Measurements from ENCODE around the gene ZFAND2B. TPM values are rescaled to one million over a fixed set of nuclear protein-coding genes. Genes with fewer than 3 reads are reported as not detected.

Gene ZFAND2B, protein sequence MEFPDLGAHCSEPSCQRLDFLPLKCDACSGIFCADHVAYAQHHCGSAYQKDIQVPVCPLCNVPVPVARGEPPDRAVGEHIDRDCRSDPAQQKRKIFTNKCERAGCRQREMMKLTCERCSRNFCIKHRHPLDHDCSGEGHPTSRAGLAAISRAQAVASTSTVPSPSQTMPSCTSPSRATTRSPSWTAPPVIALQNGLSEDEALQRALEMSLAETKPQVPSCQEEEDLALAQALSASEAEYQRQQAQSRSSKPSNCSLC
- 52.6 TPM for total RNA-seq

GRCh38 chr2:219206328-219207133 lies at the start of gene ZFAND2B:
ZFAND2B (plus strand) TSS chr2:219206782; CDS start chr2:219206988, 206 bp downstream.
- DNase-seq (ENCODE audit: low spot score) = peak; percentile 95

DNA sequence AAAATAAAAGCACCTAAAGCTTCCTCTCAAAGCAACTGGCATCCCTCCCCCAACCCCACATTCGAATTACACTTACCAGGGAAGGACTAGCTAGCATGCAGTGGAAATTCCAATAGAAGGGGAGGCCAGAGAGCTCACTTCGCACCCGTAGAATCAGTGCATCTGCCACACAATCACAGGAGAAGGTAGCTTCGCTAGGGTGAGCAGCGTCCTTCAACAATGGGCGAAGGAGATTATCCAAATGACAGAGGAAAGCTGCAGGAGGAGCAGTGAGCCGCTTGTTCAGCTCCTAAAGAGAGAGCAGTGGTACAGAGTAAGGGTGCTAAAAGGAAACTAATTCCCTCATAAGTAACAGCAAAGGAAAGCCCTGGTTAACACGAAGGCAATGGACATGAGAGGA lies 49.2 kb upstream of the ZFAND2B start:
- DNase-seq (ENCODE audit: low spot score) = no peak

DNA sequence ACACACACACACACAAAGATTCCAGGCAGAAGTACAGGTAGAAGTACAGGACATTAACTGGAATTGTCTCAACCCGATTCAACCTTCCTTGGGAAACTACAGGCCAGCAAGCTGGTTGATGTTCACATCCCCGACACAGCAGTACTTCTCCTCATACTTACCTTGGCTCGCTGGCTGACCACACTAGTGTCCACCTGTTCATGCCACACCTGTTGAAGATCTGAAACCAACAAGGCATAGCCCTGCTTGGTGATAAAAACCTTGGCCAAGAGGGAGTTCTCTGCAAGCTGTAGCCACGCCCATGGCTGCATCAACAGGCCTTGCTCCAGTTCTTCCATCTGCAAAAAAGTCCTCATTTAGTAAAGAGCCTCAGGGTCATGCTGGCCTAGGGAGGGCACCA lies 48.6 kb upstream of the ZFAND2B start:
- no peak for DNase-seq (ENCODE audit: low spot score)

- no peak for DNase-seq (ENCODE audit: low spot score)
These were observed 48.0 kb upstream of the ZFAND2B start for GRCh38 chr2:219158586-219158985.

GRCh38 chr2:219159771-219160185 lies 46.8 kb upstream of the ZFAND2B start:
- DNase-seq (ENCODE audit: low spot score) = no peak

DNA sequence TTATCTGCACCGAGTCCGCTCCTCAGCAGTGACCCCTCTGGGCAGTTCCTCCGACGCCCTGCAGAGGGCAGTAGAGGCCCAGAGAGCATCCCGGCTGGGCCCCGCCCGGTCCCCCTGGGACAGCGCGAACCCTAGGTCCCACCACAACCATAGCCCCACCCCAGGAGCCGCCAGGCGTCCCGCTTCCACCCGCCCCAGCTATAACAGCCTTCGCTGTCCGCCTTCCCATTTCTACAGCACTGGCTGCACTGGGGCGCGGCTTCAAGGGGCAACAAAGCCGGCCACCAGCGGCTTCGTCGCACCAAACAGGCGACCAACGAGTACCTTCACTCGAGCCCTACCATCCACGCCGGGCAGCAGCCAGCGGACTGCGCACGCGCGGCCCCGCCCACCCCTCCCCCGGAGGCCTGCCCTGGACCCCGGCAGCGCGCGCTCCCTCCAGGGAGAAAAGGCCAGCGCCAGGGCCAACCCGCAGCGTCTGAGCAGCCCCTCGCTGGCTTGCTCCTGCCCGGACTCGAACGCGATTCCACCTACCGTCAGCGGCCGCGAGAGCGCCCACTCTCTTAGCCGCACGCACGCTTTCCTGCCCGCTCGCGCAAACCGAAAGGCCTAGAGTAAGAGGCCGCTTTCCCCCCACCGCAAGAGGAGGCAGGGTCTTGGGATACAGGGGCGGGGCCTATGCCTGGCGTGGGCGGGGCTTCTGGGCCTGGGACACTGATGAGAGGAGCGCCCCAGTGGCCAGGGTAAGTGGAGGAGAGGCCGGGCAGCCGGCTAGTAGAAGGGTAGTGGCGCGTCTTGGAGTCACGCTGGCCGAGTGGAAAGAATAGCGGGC lies 46.2 kb upstream of the ZFAND2B start, which contains the start of gene NHEJ1:
Gene NHEJ1 (minus strand): TSS at position 630 of the 832 bp plus-strand sequence. CDS start 2,453 bp downstream, outside the sequence.
- DNase-seq (ENCODE audit: low spot score) = peak; percentile 97

GRCh38 chr2:219161097-219161496 lies 45.5 kb upstream of the ZFAND2B start:
- no peak for DNase-seq (ENCODE audit: low spot score)

GRCh38 chr2:219163156-219163555 lies 43.4 kb upstream of the ZFAND2B start:
- no peak for DNase-seq (ENCODE audit: low spot score)

DNA sequence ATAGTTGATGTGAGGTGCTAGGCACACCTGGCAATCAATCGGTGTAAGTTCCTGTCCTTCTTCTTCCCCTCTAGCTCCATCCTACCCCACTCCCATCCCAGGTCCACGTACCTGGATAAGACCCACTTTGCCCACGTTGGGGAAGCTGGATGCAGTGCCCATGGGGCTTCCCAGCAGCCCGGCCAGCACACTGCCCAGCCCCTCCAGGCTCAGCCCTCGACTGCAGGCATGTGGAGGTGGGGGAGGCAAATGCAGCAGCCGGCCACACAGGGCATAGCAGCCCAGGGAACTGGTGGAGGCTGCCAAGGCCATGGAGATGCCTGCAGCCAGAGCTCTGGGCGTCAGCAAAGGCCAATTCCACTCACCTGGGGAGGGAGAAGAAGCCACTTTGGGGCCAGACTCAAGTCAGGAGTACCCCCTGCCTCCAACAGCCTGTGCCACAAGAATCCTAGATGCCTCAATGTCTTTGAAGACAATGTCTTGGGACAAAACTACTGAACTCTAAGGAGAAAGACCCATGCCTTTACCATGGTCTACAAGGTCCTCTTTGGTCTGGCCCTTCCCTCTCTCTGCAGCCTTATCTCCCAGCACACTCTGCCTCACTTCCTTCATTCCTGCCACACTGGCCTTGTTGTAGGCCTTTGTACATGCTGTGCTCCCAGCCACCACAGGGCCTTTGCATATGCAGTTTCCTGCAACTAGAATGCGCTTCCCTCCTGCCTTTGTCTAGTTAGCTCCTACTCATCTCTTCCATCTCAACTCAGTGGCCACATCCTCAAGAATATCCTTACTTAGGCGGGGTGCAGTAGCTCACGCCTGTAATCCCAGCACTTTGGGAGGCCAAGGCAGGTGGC lies 41.3 kb upstream of the ZFAND2B start:
- DNase-seq (ENCODE audit: low spot score) = no peak

DNA sequence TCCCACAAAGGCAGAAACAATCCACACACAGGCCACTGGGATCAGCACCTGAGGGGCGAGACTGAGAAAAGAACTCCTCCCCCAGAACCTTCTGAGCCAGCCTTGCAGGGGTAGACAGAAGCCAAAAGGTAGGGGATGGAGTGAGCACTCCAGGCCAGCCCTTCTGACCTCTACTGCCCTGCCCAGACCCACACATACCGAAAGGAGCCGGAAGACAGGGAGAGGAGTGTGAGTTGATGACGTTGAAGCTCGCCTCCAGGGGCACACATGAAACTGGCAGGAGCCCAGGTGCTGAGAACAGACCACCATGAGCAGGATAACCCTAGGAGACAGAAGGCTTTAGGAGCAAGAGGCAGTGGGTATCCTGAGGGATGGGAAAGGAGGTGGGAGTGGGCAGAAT lies 38.6 kb upstream of the ZFAND2B start:
- DNase-seq (ENCODE audit: low spot score) = no peak

DNA sequence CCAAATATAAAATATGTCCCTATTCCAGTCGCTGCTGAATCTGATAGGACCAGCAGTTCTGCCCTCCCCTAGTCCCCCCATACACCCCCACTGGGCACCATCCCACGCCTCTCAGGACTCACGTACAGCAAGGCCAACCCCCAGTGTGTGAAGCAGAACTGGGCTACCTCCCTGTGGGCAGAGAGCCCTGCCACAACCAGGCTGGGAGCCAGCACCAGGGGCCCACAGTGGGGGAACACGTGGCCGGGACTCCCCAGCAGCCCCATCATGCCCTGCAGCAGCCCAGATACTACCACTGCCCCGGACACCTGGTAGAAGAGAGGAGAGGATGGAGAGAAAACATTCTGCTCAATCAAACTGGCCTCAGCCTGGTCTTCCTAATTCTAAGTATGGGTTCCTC lies 38.1 kb upstream of the ZFAND2B start:
- no peak for DNase-seq (ENCODE audit: low spot score)

GRCh38 chr2:219168932-219169331 lies 37.6 kb upstream of the ZFAND2B start:
- no peak for DNase-seq (ENCODE audit: low spot score)

- DNase-seq (ENCODE audit: low spot score) = peak; percentile 6
These were observed 36.5 kb upstream of the ZFAND2B start, which contains the start of gene SLC23A3 for GRCh38 chr2:219169930-219170654. SLC23A3 (minus strand) TSS chr2:219170029; CDS start chr2:219169984, 45 bp downstream.

GRCh38 chr2:219171231-219171651 lies 35.3 kb upstream of the ZFAND2B start:
- peak; percentile 67 for DNase-seq (ENCODE audit: low spot score)

DNA sequence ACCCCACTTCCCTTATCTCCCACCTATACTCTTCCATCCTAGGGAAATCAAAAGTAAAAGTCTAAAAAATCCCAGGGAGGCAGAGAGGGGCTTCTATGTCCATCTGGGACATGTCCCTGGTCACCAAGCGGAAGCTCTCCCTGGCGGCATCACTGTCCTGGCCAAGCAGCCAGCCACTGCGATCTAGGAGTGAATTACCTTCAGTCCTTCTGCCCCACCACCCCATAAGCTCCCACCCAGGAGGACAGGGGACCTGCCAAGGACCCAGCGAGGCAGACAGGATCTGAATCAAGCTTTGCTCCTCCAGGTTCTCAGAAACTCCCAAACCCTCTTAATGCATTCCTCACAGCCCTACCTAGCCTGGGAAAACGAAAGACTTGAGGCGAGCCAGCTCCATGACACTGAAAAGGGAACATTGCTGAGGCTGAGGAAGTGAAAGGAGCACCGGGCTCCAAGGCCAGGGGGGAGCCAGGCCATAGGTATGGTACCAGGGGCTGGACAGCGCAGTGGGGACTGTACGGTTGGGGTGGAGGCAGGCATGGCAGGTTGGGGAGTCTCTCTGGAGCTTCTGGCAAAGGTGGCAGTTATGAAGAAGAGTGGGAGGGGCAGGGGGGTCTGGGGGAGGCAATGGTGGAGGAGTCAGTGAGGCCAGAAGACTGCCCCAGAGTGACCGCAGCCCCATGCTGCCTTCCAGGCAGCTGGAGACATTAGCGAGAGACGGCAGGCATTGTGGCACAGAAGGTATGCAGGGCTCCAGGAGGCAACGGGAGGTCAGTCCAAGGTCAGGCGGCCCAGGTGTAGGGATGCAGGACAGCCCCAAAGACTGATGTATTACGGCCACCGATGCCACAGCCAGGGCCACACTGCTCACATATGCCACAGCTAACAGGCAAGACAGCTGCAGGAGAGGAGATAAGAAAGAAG lies 34.1 kb upstream of the ZFAND2B start:
- DNase-seq (ENCODE audit: low spot score) = peak; percentile 9

- DNase-seq (ENCODE audit: low spot score) = peak; percentile 8
These were observed 33.4 kb upstream of the ZFAND2B start for GRCh38 chr2:219173176-219173575.

DNA sequence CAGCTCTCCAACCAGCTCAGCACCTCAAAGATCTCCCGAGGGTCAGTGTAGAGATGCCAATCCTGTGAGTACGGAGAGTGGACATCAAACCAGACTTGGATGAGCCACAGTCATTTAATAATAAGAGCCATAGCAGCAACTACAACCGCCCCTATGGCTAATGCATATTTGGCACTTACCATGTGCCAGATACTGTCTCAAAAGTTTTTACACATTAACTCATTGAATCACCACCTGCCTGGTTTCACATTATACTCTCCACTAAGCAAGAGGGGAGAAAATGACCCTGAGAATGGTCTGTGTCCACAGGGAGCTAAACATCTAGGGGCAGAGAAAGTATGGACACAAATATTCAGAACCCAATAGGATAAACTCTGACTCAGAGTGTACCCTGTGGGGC lies 32.4 kb upstream of the ZFAND2B start:
- peak; percentile 0 for DNase-seq (ENCODE audit: low spot score)

- DNase-seq (ENCODE audit: low spot score) = peak; percentile 6
These were observed 31.8 kb upstream of the ZFAND2B start for GRCh38 chr2:219174801-219175200.

DNA sequence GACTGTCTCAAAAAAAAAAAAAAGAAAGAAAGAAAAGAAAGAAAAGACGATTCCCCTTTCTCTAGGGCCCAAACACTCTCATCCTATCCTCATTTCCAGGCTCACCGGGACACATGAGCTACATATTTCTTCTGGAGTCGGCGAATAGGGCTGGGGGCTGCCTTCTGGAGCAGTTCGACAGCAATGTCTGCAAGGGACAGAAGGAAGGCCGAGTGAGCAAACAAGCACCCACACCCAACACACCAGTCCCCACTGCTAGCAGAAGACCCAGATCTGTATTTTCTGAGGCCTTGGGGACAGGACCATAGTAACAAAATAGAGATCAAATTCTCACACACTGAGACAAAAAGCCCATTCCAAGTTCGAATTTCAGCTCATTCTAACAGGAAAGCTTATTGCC lies 31.1 kb upstream of the ZFAND2B start:
- peak; percentile 8 for DNase-seq (ENCODE audit: low spot score)
